PFSK-1 (cell line): ENCODE measurements around the gene S100P.

Source experiments
- FOXP2 ChIP-seq: optimal IDR thresholded peaks from 2 replicates; pipeline ENCODE3; 2011; ENCODE audit warnings: borderline replicate concordance, control low read depth, inconsistent platforms; ENCODE audit not compliant: insufficient read depth; ENCODE audit errors: extremely low read length, extremely low read depth
- POLR2AphosphoS5 ChIP-seq: IDR thresholded peaks from 2 replicates; pipeline ENCODE4 v1.6.1; 2012; ENCODE audit warnings: low read depth, mild to moderate bottlenecking, control low read depth, low read length, moderate library complexity
- SIN3A ChIP-seq: IDR thresholded peaks from 2 replicates; pipeline ENCODE4 v1.6.1; 2012; ENCODE audit warnings: mild to moderate bottlenecking, low read length, moderate library complexity, borderline replicate concordance; ENCODE audit not compliant: insufficient read depth
- TAF1 ChIP-seq: IDR thresholded peaks from 2 replicates; pipeline ENCODE4 v1.6.1; 2012; ENCODE audit warnings: low read length, control low read depth, borderline replicate concordance; ENCODE audit not compliant: insufficient read depth
- TF ChIP-seq, protein P1 (sequence below), 2 experiments: IDR thresholded peaks; 2 replicates each; pipeline versions ENCODE4 v1.6.1 to v1.8.0; 2011 to 2012; ENCODE audit warnings: low read depth in 2 of 2, low read length in 2 of 2, control low read depth in 1 of 2, inconsistent platforms in 1 of 2, mild to moderate bottlenecking in 1 of 2, moderate library complexity in 1 of 2; ENCODE audit not compliant: insufficient read depth in 1 of 2

S100P gene

DNA sequence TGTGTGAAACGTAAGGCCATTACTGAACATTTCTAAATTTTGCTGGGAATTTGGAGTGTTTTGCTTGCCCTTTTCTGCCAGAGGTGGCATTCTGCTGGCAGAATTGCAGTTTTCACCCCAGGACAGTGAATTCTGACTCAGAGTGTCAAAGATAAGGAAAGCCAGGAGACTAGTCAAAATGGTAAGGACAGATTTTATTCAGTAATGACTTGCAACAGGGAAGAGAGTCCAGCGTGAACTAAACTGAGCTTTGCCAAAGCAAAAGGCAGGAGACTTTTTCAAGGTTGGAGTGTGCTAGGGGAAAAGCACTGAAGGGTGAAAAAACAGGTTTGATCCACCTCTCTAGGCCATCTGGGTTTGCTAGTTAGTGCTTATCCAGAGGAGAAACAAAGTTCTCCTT, 33.8 kb upstream of the S100P start:
- TF ChIP-seq, protein P1, sequence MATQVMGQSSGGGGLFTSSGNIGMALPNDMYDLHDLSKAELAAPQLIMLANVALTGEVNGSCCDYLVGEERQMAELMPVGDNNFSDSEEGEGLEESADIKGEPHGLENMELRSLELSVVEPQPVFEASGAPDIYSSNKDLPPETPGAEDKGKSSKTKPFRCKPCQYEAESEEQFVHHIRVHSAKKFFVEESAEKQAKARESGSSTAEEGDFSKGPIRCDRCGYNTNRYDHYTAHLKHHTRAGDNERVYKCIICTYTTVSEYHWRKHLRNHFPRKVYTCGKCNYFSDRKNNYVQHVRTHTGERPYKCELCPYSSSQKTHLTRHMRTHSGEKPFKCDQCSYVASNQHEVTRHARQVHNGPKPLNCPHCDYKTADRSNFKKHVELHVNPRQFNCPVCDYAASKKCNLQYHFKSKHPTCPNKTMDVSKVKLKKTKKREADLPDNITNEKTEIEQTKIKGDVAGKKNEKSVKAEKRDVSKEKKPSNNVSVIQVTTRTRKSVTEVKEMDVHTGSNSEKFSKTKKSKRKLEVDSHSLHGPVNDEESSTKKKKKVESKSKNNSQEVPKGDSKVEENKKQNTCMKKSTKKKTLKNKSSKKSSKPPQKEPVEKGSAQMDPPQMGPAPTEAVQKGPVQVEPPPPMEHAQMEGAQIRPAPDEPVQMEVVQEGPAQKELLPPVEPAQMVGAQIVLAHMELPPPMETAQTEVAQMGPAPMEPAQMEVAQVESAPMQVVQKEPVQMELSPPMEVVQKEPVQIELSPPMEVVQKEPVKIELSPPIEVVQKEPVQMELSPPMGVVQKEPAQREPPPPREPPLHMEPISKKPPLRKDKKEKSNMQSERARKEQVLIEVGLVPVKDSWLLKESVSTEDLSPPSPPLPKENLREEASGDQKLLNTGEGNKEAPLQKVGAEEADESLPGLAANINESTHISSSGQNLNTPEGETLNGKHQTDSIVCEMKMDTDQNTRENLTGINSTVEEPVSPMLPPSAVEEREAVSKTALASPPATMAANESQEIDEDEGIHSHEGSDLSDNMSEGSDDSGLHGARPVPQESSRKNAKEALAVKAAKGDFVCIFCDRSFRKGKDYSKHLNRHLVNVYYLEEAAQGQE (IDR thresholded peaks at IDR 0.05; ENCODE audit: insufficient read depth in 1 of 2, low read depth in 2 of 2, low read length in 2 of 2), result no peak
- TF ChIP-seq POLR2AphosphoS5, result no peak
- TF ChIP-seq SIN3A, result no peak
- TF ChIP-seq FOXP2, result no peak
- TF ChIP-seq TAF1, result no peak

DNA sequence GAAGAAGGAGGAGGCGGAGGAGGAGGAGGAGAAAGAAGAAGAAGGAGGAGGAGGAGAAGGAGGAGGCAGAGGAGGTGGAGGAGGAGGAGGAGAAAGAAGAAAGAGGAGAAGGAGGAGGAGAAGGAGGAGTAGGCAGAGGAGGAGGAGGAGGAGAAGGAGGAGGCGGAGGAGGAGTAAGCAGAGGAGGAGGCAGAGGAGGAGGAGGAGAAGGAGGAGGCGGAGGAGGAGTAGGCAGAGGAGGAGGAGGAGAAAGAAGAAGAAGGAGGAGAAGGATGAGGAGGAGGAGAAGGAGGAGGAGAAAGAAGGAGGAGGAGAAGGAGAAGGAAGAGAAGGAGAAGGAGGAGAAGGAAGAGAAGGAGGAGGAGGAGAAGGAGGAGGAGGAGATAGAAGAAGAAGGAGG, 33.2 kb upstream of the S100P start:
- no peak for TF ChIP-seq SIN3A
- no peak for TF ChIP-seq FOXP2
- TF ChIP-seq POLR2AphosphoS5, result no peak
- no peak for TF ChIP-seq TAF1
- TF ChIP-seq, protein P1 (IDR thresholded peaks at IDR 0.05; ENCODE audit: insufficient read depth in 1 of 2, low read depth in 2 of 2, low read length in 2 of 2), result no peak

GRCh38 chr4:6662591-6662990, 31.1 kb upstream of the S100P start:
- TF ChIP-seq SIN3A (no peak), FOXP2 (no peak), POLR2AphosphoS5 (no peak), TAF1 (no peak)
- TF ChIP-seq, protein P1 (IDR thresholded peaks at IDR 0.05; ENCODE audit: insufficient read depth in 1 of 2, low read depth in 2 of 2, low read length in 2 of 2), result no peak

GRCh38 chr4:6663596-6664393, 29.9 kb upstream of the S100P start:
- TF ChIP-seq, protein P1 (IDR thresholded peaks at IDR 0.05; ENCODE audit: insufficient read depth in 1 of 2, low read depth in 2 of 2, low read length in 2 of 2), result no peak
- TF ChIP-seq TAF1 (no peak), FOXP2 (no peak), POLR2AphosphoS5 (no peak), SIN3A (no peak)
